Embryonic facial prominence (tissue), 1 donor: ENCODE results near the gene CHD6.
A peak's percentile ranks its signal among the peaks of the same experiment; 100 is the strongest.

Source experiments
- DNase-seq: peaks from one replicate; pipeline ENCODE4 v3.0.0-alpha.2; 2016; ENCODE audit errors: extremely low spot score

CHD6 gene, protein sequence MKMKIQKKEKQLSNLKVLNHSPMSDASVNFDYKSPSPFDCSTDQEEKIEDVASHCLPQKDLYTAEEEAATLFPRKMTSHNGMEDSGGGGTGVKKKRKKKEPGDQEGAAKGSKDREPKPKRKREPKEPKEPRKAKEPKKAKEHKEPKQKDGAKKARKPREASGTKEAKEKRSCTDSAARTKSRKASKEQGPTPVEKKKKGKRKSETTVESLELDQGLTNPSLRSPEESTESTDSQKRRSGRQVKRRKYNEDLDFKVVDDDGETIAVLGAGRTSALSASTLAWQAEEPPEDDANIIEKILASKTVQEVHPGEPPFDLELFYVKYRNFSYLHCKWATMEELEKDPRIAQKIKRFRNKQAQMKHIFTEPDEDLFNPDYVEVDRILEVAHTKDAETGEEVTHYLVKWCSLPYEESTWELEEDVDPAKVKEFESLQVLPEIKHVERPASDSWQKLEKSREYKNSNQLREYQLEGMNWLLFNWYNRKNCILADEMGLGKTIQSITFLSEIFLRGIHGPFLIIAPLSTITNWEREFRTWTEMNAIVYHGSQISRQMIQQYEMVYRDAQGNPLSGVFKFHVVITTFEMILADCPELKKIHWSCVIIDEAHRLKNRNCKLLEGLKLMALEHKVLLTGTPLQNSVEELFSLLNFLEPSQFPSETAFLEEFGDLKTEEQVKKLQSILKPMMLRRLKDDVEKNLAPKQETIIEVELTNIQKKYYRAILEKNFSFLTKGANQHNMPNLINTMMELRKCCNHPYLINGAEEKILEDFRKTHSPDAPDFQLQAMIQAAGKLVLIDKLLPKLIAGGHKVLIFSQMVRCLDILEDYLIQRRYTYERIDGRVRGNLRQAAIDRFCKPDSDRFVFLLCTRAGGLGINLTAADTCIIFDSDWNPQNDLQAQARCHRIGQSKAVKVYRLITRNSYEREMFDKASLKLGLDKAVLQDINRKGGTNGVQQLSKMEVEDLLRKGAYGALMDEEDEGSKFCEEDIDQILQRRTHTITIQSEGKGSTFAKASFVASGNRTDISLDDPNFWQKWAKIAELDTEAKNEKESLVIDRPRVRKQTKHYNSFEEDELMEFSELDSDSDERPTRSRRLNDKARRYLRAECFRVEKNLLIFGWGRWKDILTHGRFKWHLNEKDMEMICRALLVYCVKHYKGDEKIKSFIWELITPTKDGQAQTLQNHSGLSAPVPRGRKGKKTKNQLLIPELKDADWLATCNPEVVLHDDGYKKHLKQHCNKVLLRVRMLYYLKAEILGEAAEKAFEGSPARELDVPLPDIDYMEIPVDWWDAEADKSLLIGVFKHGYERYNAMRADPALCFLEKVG (N-terminal part only)

GRCh38 chr20:41617902-41618806, at the start of gene CHD6:
TSS of gene CHD6 (minus strand) at chr20:41618377. CDS start at chr20:41551337, 67,040 bp downstream.
- DNase-seq = peak; percentile 95

DNA sequence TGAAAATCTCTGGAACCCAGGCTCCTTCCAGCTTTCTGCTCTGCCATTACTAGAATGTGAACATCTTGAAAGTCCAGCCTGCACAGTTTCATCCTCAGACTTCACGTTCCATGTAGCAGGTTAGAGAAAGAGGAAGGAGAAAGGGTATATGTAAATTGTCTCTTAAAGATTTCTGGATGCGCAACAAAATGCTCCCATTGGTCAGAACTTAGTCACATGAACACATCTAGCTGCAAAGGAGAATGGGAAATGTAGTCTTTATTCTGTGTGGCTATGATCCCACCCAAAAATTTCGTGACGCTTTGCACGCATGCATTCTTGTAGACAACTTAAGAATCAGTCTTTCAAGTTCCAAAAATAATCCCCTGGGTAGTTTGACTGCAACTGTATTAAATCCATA, 46.4 kb upstream of the CHD6 start:
- DNase-seq = no peak

DNA sequence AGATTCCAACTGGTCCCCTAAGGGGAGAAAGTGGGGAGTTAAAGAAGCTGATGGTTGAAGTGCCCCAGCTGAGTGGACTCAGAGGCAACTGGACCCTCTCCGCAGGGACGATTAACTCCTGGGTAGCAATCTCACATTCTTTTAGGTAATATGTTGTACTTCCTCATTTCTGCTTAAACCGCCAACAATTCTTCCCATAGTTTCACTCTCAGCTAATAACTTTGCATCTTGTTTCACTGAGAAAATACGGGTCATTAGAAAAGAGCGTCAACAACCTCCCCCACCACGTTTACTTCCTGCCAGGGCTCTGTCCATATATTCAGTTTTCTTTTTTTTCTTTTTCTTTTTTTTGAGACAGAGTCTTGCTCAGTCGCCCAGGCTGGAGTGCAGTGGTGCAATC, 39.5 kb upstream of the CHD6 start:
- no peak for DNase-seq

GRCh38 chr20:41655962-41656618, 37.9 kb upstream of the CHD6 start:
- no peak for DNase-seq

DNA sequence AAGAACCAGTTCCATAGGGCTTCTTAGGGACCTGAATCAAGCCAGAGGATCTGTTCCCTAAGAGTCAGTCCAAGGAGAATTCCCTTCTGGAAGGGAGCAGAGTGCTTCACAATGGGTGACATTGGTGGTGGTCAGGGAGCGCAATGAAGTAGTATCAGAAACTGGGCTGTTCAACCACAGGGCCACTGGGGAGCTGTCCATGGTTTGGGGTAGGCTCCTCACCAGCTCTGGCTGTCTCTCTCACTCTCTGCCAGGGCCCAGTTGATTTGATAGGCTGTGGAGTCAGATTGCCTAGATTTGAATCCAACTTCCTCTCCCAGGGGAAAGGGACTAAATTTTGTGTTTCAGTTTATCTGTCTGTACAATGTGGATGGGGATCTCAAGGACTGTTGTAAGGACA, 36.7 kb upstream of the CHD6 start:
- DNase-seq = no peak

GRCh38 chr20:41654292-41654691, 36.1 kb upstream of the CHD6 start:
- DNase-seq = no peak

GRCh38 chr20:41650231-41650948, 32.2 kb upstream of the CHD6 start:
- no peak for DNase-seq

GRCh38 chr20:41649489-41649888, 31.3 kb upstream of the CHD6 start:
- no peak for DNase-seq

DNA sequence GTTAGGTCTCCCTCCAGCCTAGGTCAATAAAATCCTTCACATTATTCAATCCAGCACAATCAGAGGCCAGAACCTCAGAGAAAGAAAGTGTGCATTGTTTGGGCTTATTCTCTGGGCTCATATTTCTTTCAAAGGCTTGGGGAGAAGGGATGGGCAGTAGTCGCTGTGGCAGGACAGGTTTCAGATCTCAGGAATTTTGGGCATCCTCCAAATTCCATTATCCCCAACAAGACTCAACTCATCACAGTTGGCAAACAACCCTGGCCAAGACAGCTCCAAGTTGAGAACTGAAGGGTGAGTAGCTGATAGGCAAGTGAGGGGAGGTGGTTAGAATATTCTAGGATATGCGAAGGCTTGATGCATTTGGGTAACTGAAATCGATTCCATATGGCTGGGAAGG, 27.2 kb upstream of the CHD6 start:
- no peak for DNase-seq

DNA sequence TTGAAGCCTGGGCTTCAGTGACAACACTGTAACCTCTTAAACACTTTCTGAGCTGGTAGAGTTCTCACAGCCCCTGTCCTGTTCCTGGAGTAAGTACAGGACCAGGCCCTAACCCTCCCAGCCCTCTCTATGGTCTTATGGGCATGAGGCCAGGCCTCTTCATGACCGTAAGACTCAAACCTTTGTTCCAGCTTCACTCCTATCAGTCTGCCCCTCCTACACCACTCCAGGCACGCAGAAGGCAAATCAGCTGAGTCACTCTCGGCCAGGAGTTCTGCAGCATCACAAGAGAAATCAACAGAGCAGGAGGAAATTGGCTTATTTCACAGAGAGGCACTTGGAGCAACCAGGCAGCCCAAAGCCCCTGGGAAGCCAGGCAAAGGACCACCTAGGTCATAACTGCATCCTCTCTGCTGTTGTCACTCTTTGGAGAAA, 25.3 kb upstream of the CHD6 start:
- DNase-seq = no peak

GRCh38 chr20:41639630-41640029, 21.5 kb upstream of the CHD6 start:
- DNase-seq = no peak

GRCh38 chr20:41638456-41638855, 20.3 kb upstream of the CHD6 start:
- DNase-seq = no peak

- no peak for DNase-seq
Observed at GRCh38 chr20:41635158-41635557, 17.0 kb upstream of the CHD6 start.

DNA sequence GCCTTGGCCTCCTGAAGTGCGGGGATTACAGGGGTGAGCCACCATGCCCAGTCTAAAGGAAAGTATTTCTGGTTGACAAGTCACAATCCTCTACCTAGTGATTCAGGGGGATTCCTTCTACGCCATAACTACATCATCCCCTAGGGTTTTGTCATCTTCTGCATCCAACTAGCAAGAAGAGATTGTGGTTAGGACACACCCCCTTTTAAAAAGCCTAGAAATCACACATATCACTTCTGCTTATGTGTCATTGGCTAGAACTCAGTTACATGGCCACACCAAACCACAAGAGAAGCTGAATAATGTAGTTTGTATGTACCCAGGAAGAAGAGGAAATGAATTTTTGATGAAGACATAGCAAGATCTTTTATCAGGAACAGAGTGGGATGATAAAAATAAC, 14.7 kb upstream of the CHD6 start:
- DNase-seq = no peak

- no peak for DNase-seq
Observed at GRCh38 chr20:41631826-41632225, 13.6 kb upstream of the CHD6 start.

DNA sequence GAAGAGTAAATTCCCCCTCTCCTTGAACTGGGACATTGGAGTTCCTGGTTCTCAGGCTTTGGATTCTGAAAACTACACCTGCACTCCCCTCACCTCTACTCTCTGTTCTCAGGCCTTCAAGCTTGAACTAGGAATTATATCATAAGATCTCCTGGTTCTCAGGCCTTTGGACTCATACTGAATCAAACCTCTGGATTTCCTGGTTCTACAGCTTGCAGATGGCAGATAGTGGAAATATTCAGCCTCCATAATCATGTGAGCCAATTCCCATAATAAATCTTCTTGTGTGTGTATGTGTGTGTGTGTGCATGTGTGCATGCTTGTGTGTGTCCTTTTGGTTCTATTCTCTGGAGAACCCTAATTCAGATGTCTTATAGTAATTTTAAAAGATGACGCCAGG, 12.7 kb upstream of the CHD6 start:
- no peak for DNase-seq

DNA sequence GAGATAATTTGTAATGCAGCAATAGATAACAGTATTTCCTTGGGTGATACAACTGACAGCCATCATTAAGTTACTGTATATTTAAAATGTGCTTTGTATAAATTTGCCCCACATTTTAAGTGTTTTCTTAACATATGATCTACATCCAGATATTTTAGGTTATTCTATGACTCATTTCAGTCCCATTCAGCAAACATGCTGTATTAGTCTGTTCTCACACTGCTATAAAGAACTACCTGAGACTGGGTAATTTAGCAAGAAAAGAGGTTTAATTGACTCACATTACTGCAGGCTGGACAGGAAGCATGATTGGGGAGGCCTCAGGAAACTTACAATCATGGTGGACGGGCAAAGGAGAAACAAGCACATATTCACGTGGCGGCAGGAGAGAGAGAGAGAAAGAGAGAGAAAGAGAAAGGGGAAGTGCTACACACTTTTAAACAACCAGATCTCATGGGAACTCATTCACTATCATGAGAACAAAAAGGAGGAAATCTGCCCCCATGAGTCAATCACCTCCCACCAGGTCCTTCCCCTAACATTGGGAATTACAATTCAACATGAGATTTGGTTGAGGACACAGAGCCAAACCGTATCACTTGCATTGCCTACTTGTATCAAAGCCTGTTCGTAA, 9.6 kb upstream of the CHD6 start:
- DNase-seq = no peak

DNA sequence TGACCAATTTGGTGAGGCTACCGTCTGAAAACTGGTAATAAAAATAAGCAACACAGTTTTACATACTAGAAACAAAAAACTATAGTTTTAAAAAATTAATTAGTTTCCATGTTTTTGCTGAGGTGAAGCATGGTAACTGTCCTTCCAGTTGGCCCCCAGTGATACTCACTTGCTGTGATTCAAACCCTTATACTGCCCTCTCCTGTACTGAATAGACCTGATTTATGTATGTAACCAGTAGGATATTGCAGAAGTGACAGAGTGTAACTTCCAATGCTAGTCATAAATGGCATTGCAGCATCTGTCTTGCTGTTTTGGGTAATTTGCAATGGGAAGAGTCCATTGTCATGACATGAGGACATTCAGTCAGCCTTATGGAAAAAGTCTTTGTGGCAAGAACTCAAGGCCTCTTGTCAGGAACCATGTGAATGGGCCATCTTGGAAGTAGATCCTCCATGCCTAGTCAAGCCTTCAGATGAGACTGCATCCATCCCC, 8.9 kb upstream of the CHD6 start:
- no peak for DNase-seq
